GM19372 (cell line): ENCODE measurements around the gene TMEM59L.
"Not testable (repeated sequence)": the region's sequence is repeated elsewhere in the genome, so short reads cannot be mapped to it uniquely, and the experiment has no call there.

Experiments
- ATAC-seq: cut with Tn5 transposase; IDR thresholded peaks from one replicate; pipeline ENCODE4 v1.9.1; 2021; ENCODE audit warnings: mild to moderate bottlenecking, low read depth, moderate library complexity; ENCODE audit not compliant: unreplicated experiment

Gene TMEM59L

GRCh38 chr19:18612772-18613588 lies at the start of gene TMEM59L:
TMEM59L (plus strand) TSS chr19:18612870; CDS start chr19:18612959, 89 bp downstream.
- no peak for ATAC-seq

DNA sequence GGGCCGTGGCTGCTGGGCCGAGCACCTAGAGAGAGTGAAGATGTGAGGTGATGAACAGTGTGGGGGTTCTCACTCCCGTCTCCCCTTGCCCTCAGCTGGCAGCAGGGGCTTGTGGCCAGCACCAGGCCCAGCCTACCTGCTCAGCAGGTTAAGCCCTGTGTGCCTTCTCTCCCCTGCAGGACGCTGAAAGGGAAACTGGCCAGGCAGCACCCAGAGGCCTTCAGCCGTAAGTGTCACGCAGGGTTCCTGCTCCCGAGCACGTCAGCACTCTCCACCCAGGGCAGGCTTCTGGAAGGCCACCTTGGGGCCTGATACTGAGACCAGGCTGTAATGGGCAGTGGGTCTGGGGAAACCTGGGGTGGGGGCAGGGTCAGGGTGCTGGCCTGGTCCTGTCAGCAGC lies 45.7 kb upstream of the TMEM59L start:
- no peak for ATAC-seq

- no peak for ATAC-seq
These were observed 44.3 kb upstream of the TMEM59L start for GRCh38 chr19:18568367-18568766.

- peak; percentile 97 for ATAC-seq
These were observed 40.9 kb upstream of the TMEM59L start, which contains the start of gene UBA52 for GRCh38 chr19:18571564-18572344. UBA52 (plus strand) TSS chr19:18571857; CDS start chr19:18573301, 1,444 bp downstream.

GRCh38 chr19:18574691-18575291 lies 37.9 kb upstream of the TMEM59L start:
- ATAC-seq: no peak

- ATAC-seq: no peak
These were observed 36.3 kb upstream of the TMEM59L start for GRCh38 chr19:18576383-18576782.

- ATAC-seq: no peak
These were observed 35.2 kb upstream of the TMEM59L start for GRCh38 chr19:18577365-18577914.

- no peak for ATAC-seq
These were observed 32.4 kb upstream of the TMEM59L start for GRCh38 chr19:18580311-18580710.

- ATAC-seq: no peak
These were observed 26.4 kb upstream of the TMEM59L start for GRCh38 chr19:18586306-18586705.

GRCh38 chr19:18587561-18587960 lies 25.1 kb upstream of the TMEM59L start:
- no peak for ATAC-seq

GRCh38 chr19:18587962-18588610 lies 24.6 kb upstream of the TMEM59L start:
- no peak for ATAC-seq

DNA sequence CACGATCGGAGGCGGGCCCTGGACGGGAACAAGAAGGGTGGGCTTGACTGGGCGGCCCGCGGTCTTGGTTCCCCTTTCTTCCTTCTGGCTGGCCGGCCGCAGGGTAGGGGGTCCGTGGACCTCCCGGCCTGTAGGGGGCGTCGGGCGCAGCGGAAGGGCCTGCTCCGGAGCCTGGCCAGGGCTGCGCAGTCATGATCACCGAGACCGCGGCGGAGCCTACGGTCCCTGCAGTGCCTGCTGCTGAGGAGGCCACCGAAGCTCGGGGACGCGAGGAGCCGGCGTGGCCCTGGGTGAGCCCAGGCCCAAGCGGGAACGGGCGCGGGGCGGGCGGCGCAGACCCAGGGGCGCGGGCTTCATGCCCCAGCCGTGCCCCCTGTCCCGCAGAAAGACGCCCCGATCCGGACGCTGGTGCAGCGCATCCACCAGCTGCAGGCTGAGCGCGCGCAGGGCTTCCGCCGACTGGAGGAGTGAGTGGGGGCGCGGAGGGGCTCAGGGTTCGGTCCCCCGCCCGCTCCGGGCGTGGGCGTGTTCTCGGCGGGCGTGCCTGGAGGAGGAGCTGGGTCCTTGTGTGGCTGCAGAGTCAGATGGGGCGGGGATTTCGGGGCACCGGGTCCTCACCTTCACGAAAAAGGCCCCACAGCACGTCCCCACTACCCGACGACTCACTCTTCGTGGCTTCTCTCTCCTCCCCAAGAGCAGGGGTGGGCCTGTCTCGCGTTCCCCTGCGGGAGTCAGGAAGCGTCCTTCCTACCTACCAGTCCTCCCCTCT lies 23.9 kb upstream of the TMEM59L start, which contains the start of gene REX1BD:
TSS of gene REX1BD (plus strand) at position 188 of the 769 bp plus-strand sequence. CDS start at position 192, 4 bp downstream.
- peak; percentile 73 for ATAC-seq

GRCh38 chr19:18589380-18590272 lies 23.0 kb upstream of the TMEM59L start:
- ATAC-seq: peak; percentile 20

DNA sequence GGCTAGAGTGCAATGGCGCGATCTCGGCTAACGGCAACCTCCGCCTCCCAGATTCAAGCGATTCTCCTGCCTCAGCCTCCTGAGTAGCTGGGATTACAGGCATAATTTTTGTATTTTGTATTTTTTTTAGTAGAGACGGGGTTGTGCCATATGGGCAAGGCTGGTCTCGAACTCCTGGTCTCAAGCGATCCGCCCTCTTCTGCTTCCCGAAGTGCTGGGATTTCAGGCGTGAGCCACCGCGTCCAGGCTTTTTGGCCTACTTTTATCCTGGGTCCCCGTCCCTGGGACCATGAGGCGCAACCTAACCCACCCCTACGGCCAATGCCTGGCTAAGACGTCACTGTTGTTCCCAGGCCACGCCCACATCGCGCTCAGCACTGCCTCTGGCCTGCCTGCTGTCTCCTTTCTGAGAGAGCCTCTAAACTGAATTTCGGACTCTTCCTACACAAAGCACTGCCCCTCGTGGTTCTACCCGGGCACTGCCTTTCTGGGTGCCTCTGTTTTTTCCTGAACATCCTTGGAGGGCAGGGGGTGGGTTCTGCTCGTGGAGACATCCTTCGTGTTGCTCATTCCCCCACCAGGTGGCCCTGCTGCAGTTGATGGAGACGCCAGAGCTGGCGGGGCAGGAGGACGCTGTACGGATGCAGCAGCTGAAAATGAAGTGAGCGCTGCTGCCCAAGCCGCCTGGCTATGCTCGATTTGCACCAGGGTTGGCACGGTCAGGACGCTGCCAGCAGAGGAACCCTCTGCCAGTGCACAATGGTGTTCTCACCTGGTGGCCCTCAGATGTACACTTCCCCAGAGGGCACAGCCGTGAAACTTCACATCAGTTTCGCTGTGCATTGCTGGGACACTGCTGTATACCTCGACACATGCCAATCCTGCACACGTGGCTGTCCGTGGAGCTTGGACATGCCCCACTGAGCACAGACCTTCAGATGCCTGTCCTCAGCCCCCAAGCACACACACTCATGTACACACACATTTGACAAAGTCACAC lies 22.1 kb upstream of the TMEM59L start:
- no peak for ATAC-seq

- ATAC-seq: no peak
These were observed 20.8 kb upstream of the TMEM59L start for GRCh38 chr19:18591735-18592385.

DNA sequence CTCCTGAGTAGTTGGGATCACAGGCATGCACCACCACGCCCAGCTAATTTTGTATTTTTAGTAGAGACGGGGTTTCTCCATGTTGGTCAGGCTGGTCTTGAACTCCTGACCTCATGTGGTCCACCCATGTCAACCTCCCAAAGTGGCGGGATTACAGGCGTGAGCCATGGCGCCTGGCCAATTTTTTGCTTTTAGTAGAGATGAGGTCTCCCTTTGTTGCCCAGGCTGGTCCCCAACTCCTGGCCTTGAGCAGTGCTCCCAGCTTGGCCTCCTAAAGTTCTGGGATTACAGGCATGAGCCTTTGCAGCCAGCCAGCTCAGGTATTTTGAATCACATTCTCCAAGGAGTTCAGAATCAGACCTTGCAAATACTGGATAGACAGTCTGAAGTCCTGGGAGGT lies 19.9 kb upstream of the TMEM59L start:
- not testable (repeated sequence) for ATAC-seq
